Lung (tissue), 12 donors: ENCODE data around the gene PTPRH. TPM values are rescaled to one million over a fixed set of nuclear protein-coding genes. Genes with fewer than 3 reads are reported as not detected.
"Not testable (repeated sequence)": the region's sequence is repeated elsewhere in the genome, so short reads cannot be mapped to it uniquely, and the experiment has no call there.

Source experiments
- ATAC-seq: fragments of 200-7000 bp; cut with Tn5 transposase; one replicate; pipeline ENCODE4 v1.9.1; 2020; ENCODE audit warnings: moderate number of reproducible peaks; ENCODE audit not compliant: insufficient read depth, low FRiP score
- DNase-seq, 3 donors: peaks; one replicate each; pipeline ENCODE4 v3.0.0-alpha.2; 2013 to 2017
- H3K27ac ChIP-seq, 2 donors: one replicate each; pipeline ENCODE4 v1.5.1; 2013; ENCODE audit warnings: mild to moderate bottlenecking in 2 of 2, moderate library complexity in 2 of 2, control low read depth in 1 of 2, inconsistent platforms in 1 of 2, low read depth in 1 of 2, low read length in 1 of 2
- H3K27me3 ChIP-seq, 3 donors: one replicate each; pipeline ENCODE4 v1.5.1; 2013; ENCODE audit warnings: low read length in 2 of 3; ENCODE audit not compliant: control insufficient read depth in 3 of 3, insufficient read depth in 3 of 3
- H3K36me3 ChIP-seq, 4 donors: one replicate each; pipeline ENCODE4 v1.5.1; 2013; ENCODE audit warnings: low read length in 4 of 4, mild to moderate bottlenecking in 1 of 4, moderate library complexity in 1 of 4; ENCODE audit not compliant: control insufficient read depth in 4 of 4, insufficient read depth in 4 of 4
- H3K4me1 ChIP-seq, 5 donors: one replicate each; pipeline ENCODE4 v1.5.1; 2013; ENCODE audit warnings: low read length in 5 of 5, mild to moderate bottlenecking in 2 of 5, moderate library complexity in 1 of 5; ENCODE audit not compliant: control insufficient read depth in 5 of 5, insufficient read depth in 5 of 5
- H3K4me3 ChIP-seq: one replicate; pipeline ENCODE4 v1.5.1; 2013; ENCODE audit warnings: mild to moderate bottlenecking, control low read depth, moderate library complexity
- H3K9ac ChIP-seq, 2 donors: one replicate each; pipeline ENCODE4 v1.5.1; 2013; ENCODE audit warnings: low read length in 2 of 2, control low read depth in 1 of 2; ENCODE audit not compliant: insufficient read depth in 1 of 2
- H3K9me3 ChIP-seq, 4 donors: one replicate each; pipeline ENCODE4 v1.5.1; 2013; ENCODE audit warnings: low read length in 3 of 4, mild to moderate bottlenecking in 1 of 4, moderate library complexity in 1 of 4; ENCODE audit not compliant: control insufficient read depth in 4 of 4, insufficient read depth in 3 of 4
- CTCF ChIP-seq: IDR thresholded peaks from 2 replicates; pipeline ENCODE4 v1.5.1; 2012; ENCODE audit warnings: mild to moderate bottlenecking; ENCODE audit errors: control extremely low read depth, extremely low read depth
- WGBS, 2 donors: extraction: QIAGEN DNeasy Blood & Tissue Kit; methylation state at CpG; one replicate each; pipeline ENCODE4 v1.1.7; 2013; 5-methylcytosine and 5-hydroxymethylcytosine counted together
- polyA plus RNA-seq, 2 donors: library from polyadenylated mRNA; stranded (reverse); fragments of 200-250 nt; gene quantifications; one replicate each; pipeline ENCODE4 v1.2.1, GENCODE V29; 2013
- total RNA-seq, 2 donors: library from RNA; depleted of rRNA in 1 of 2; stranded (reverse); fragments of >200 nt in 1 of 2; gene quantifications; one replicate each; pipeline ENCODE4 v1.2.1, GENCODE V29; 2014 to 2021
- donor health status: control.
- donor health status: control.
- donor health status: Bipolar disorder and iron deficiency.
- donor health status: healthy.
- donor health status: DM: yes; HTN: yes; CAD: no.

PTPRH gene
- total and polyA plus RNA-seq, 4 donors: 0.22 to 1.3 (median 0.51) TPM

GRCh38 chr19:55173186-55173713, 36.1 kb downstream of the PTPRH start:
- no peaks in the 10 kb centered on the region for H3K36me3 ChIP-seq
- H3K27ac ChIP-seq: no peak overlapping the region
- peaks cover 0 to 6% (median 0%) of the 10 kb centered on the region in 5 donors for H3K4me1 ChIP-seq
- H3K27me3 ChIP-seq: peaks cover 9 to 72% (median 43%) of the 10 kb centered on the region in 3 donors
- H3K9ac ChIP-seq: no peak overlapping the region
- no peak for TF ChIP-seq CTCF
- 2 to 3% methylated on average over 31 to 32 of the region's 32 CpGs for WGBS, 2 donors
- H3K9me3 ChIP-seq: peaks cover 0 to 4% (median under 1%) of the 10 kb centered on the region in 4 donors
- H3K4me3 ChIP-seq: no peak overlapping the region
- ATAC-seq (no peak), DNase-seq (no peak)

GRCh38 chr19:55172741-55173140, 36.6 kb downstream of the PTPRH start:
- ATAC-seq: no peak

GRCh38 chr19:55172318-55172717, 37.0 kb downstream of the PTPRH start:
- H3K36me3 ChIP-seq, ATAC-seq, H3K27ac ChIP-seq, H3K4me1 ChIP-seq, H3K4me3 ChIP-seq, DNase-seq, H3K9ac ChIP-seq, H3K9me3 ChIP-seq: not testable (repeated sequence)
- peaks cover 6 to 69% (median 42%) of the 10 kb centered on the region in 3 donors for H3K27me3 ChIP-seq
- 53 to 68% methylated on average over 9 of the region's 9 CpGs for WGBS, 2 donors

More at GRCh38 chr19:55172741-55173140, 36.6 kb downstream of the PTPRH start:
- no peak overlapping the region for H3K9ac ChIP-seq
- H3K27me3 ChIP-seq: peaks cover 6 to 71% (median 41%) of the 10 kb centered on the region in 3 donors
- no peaks in the 10 kb centered on the region for H3K36me3 ChIP-seq
- peaks cover 0 to 6% (median 0%) of the 10 kb centered on the region in 5 donors for H3K4me1 ChIP-seq
- H3K9me3 ChIP-seq: peaks cover 0 to 4% (median under 1%) of the 10 kb centered on the region in 4 donors
- DNase-seq: no peak
- H3K4me3 ChIP-seq: no peak overlapping the region
- 13 to 19% methylated on average over 12 of the region's 12 CpGs for WGBS, 2 donors
- H3K27ac ChIP-seq: no peak overlapping the region
- no peak for TF ChIP-seq CTCF

GRCh38 chr19:55171440-55171839, 37.9 kb downstream of the PTPRH start:
- no peak overlapping the region for H3K9ac ChIP-seq
- H3K27me3 ChIP-seq: peaks cover 6 to 69% (median 42%) of the 10 kb centered on the region in 3 donors
- no peaks in the 10 kb centered on the region for H3K36me3 ChIP-seq
- ATAC-seq (no peak), DNase-seq (no peak)
- peaks cover 0 to 4% (median under 1%) of the 10 kb centered on the region in 4 donors for H3K9me3 ChIP-seq
- H3K4me3 ChIP-seq: no peak overlapping the region
- peaks cover 0 to 8% (median 5%) of the 10 kb centered on the region in 5 donors for H3K4me1 ChIP-seq
- no peak overlapping the region for H3K27ac ChIP-seq
- 84% methylated on average over 5 of the region's 5 CpGs for WGBS, 2 donors
- TF ChIP-seq CTCF: no peak
